Natural killer cell (primary cell): ENCODE data around the gene SPTB. TPM values are rescaled to one million over a fixed set of nuclear protein-coding genes. Genes with fewer than 3 reads are reported as not detected.

ENCODE experiments used
- ATAC-seq, 3 donors: fragments of 150-1000 bp in 2 of 3; fragments of 200-7000 bp in 1 of 3; cut with Tn5 transposase; 1 replicate in 1 of 3; 2 replicates in 2 of 3; pipeline ENCODE4 v1.10.0; 2021; ENCODE audit warnings: mild to moderate bottlenecking in 2 of 3, moderate library complexity in 2 of 3
- DNase-seq, 2 donors: peaks; one replicate each; pipeline versions ENCODE4 v3.0.0 to v3.0.0-alpha.2; 2013 to 2021; ENCODE audit warnings: mixed read lengths in 1 of 2
- H3K27ac ChIP-seq: one replicate; pipeline ENCODE4 v1.5.1; 2013; ENCODE audit warnings: mild to moderate bottlenecking, low read length
- H3K27me3 ChIP-seq: one replicate; pipeline ENCODE4 v1.6.1; 2013; ENCODE audit warnings: low read length; ENCODE audit not compliant: control insufficient read depth, insufficient read depth
- H3K36me3 ChIP-seq: one replicate; pipeline ENCODE4 v1.6.1; 2013; ENCODE audit warnings: low read length; ENCODE audit not compliant: control insufficient read depth, insufficient read depth
- H3K4me1 ChIP-seq: one replicate; pipeline ENCODE4 v1.6.1; 2013; ENCODE audit warnings: low read length; ENCODE audit not compliant: control insufficient read depth, insufficient read depth
- H3K4me3 ChIP-seq: one replicate; pipeline ENCODE4 v1.5.1; 2013; ENCODE audit warnings: low read length
- H3K9me3 ChIP-seq: one replicate; pipeline ENCODE4 v1.6.1; 2013; ENCODE audit warnings: low read length; ENCODE audit not compliant: control insufficient read depth, insufficient read depth
- H3K27ac Mint-ChIP-seq, 2 donors: one replicate each; pipeline ENCODE4 v1.8.0; 2022; ENCODE audit warnings: mild to moderate bottlenecking in 2 of 2, mixed read lengths in 2 of 2, moderate library complexity in 1 of 2
- H3K27me3 Mint-ChIP-seq, 2 donors: one replicate each; pipeline ENCODE4 v1.8.0; 2022; ENCODE audit warnings: low read depth in 2 of 2, mixed read lengths in 2 of 2
- H3K36me3 Mint-ChIP-seq: one replicate; pipeline ENCODE4 v1.8.0; 2022; ENCODE audit warnings: mixed read lengths
- H3K4me1 Mint-ChIP-seq, 2 donors: one replicate each; pipeline ENCODE4 v1.8.0; 2022; ENCODE audit warnings: mixed read lengths in 2 of 2
- H3K4me3 Mint-ChIP-seq: one replicate; pipeline ENCODE4 v1.8.0; 2022; ENCODE audit warnings: mild to moderate bottlenecking, moderate library complexity, mixed read lengths
- H3K9me3 Mint-ChIP-seq, 2 donors: one replicate each; pipeline ENCODE4 v1.8.0; 2022; ENCODE audit warnings: mixed read lengths in 2 of 2
- CTCF ChIP-seq: fragments of 200-600 bp; IDR thresholded peaks from one replicate; pipeline ENCODE4 v1.8.0; 2022; ENCODE audit warnings: antibody characterized with exemption
- WGBS: methylation state at CpG from one replicate; pipeline ENCODE4 v1.1.7; 2013; ENCODE audit warnings: missing lambda C conversion rate; ENCODE audit not compliant: insufficient coverage; 5-methylcytosine and 5-hydroxymethylcytosine counted together
- intact Hi-C: fragments of 100-400 bp; cut with micrococcal nuclease; formaldehyde crosslinking; loops from one replicate; pipeline ENCODE4 v1.14.2; 2022
- total RNA-seq, 4 donors: library from RNA; stranded (reverse); fragments of 120-200 nt in 1 of 4; gene quantifications; one replicate each; pipeline versions ENCODE4 v1.2.3 to v1.2.4, GENCODE V29; 2013 to 2022

The SPTB gene
- total RNA-seq, 3 donors from 2014 or later (not counting 1 experiment from before 2014, with no cell fraction given), result 0.07 to 0.59 (median 0.13) TPM

DNA sequence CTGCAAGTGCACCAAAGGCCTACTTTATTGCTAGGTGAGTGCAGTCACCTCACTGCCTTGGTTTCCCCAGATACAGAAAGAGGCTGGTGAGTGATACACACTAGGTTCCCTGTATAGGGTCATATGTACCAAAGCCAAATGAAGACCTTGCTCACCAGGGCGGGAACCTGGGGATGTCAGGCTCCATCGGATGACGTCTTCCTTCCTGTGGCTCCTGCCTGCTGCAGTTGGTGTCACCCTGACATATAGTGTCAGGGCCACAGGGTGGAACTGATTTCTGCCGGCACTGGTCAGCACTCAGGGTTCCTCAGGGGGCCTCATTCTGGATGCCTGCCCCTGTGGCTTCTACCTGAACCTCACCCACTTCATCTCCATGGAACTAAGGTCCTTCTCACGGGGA is 132.4 kb downstream of the SPTB start:
- H3K9me3 Mint-ChIP-seq, result no peaks in the 10 kb centered on the region
- WGBS, result 69% methylated on average over 5 of the region's 5 CpGs
- H3K27me3 Mint-ChIP-seq, result no peaks in the 10 kb centered on the region
- peak in 1 of 2 donors; percentile 27 for DNase-seq
- Histone ChIP-seq H3K27ac (no peak overlapping the region), H3K4me1 (peaks cover 43% of the 10 kb centered on the region), H3K27me3 (no peaks in the 10 kb centered on the region), H3K4me3 (no peak overlapping the region), H3K9me3 (no peaks in the 10 kb centered on the region), H3K36me3 (peaks cover 62% of the 10 kb centered on the region)
- H3K36me3 Mint-ChIP-seq, result peaks cover 7% of the 10 kb centered on the region
- no peak for TF ChIP-seq CTCF
- H3K4me1 Mint-ChIP-seq, result peaks cover 26 to 46% of the 10 kb centered on the region in 2 donors
- peak in 2 of 3 donors; percentile 39 to 55 for ATAC-seq
- no peak overlapping the region for H3K4me3 Mint-ChIP-seq
- H3K27ac Mint-ChIP-seq, result peak overlapping the region; percentile 70 to 73
- intact Hi-C loops, result no loop called here

GRCh38 chr14:64746298-64747250 is 133.1 kb downstream of the SPTB start:
- no peak overlapping the region for H3K4me3 ChIP-seq
- no peak overlapping the region for H3K4me3 Mint-ChIP-seq

GRCh38 chr14:64745511-64746091 is 134.1 kb downstream of the SPTB start:
- intact Hi-C loops, result no loop called here
- H3K4me3 ChIP-seq, result no peak overlapping the region
- no peaks in the 10 kb centered on the region for H3K9me3 Mint-ChIP-seq
- no peaks in the 10 kb centered on the region for H3K27me3 Mint-ChIP-seq
- TF ChIP-seq CTCF, result no peak
- H3K27ac Mint-ChIP-seq, result peak overlapping the region; percentile 70 to 73
- WGBS, result 77% methylated on average over 8 of the region's 8 CpGs
- no peaks in the 10 kb centered on the region for H3K27me3 ChIP-seq
- peaks cover 79% of the 10 kb centered on the region for H3K36me3 ChIP-seq
- peaks cover 43% of the 10 kb centered on the region for H3K4me1 ChIP-seq
- no peak for DNase-seq
- no peak for ATAC-seq
- H3K27ac ChIP-seq, result peak overlapping the region; percentile 18
- H3K4me1 Mint-ChIP-seq, result peaks cover 31 to 58% of the 10 kb centered on the region in 2 donors
- no peak overlapping the region for H3K4me3 Mint-ChIP-seq
- peaks cover 14% of the 10 kb centered on the region for H3K36me3 Mint-ChIP-seq
- H3K9me3 ChIP-seq, result no peaks in the 10 kb centered on the region

More at GRCh38 chr14:64746298-64747250, 133.1 kb downstream of the SPTB start:
- Mint-ChIP-seq H3K27ac (peak overlapping the region; percentile 70 to 73), H3K4me1 (peaks cover 26 to 51% of the 10 kb centered on the region in 2 donors), H3K27me3 (no peaks in the 10 kb centered on the region), H3K36me3 (peaks cover 7% of the 10 kb centered on the region), H3K9me3 (no peaks in the 10 kb centered on the region)
- Histone ChIP-seq H3K27me3 (no peaks in the 10 kb centered on the region), H3K4me1 (peaks cover 43% of the 10 kb centered on the region), H3K27ac (no peak overlapping the region), H3K9me3 (no peaks in the 10 kb centered on the region), H3K36me3 (peaks cover 70% of the 10 kb centered on the region)
- no peak for DNase-seq
- TF ChIP-seq CTCF, result no peak
- WGBS, result 83% methylated on average over 9 of the region's 12 CpGs
- no peak for ATAC-seq
- intact Hi-C loops, result no loop called here
